Frontal cortex (tissue), 4 donors: ENCODE measurements around the gene CD81. TPM values are rescaled to one million over a fixed set of nuclear protein-coding genes. Genes with fewer than 3 reads are reported as not detected.
"Not testable (repeated sequence)": the region's sequence is repeated elsewhere in the genome, so short reads cannot be mapped to it uniquely, and the experiment has no call there.

Experiments
- DNase-seq, 2 donors: peaks; one replicate each; pipeline ENCODE4 v3.0.0; 2012; ENCODE audit warnings: low spot score in 2 of 2
- FAIRE-seq: peaks from 2 replicates; lab custom pipeline; 2012; peaks lifted over from hg19 to GRCh38; lab: Jason Lieb, UNC
- total RNA-seq: library from RNA; depleted of rRNA; stranded (reverse); fragments of >200 nt; gene quantifications from one replicate; pipeline ENCODE4 v1.2.3, GENCODE V29; 2014
- donor health status: control.
- donor health status: control.
- donor health status: control.

Gene CD81
- total RNA-seq, 1 donor from 2014 or later: 67.7 TPM

- FAIRE-seq (no peak), DNase-seq (no peak)
Observed at GRCh38 chr11:2355000-2355644, 22.0 kb upstream of the CD81 start.

- FAIRE-seq (no peak), DNase-seq (no peak)
Observed at GRCh38 chr11:2357246-2357645, 19.9 kb upstream of the CD81 start.

- FAIRE-seq, DNase-seq: not testable (repeated sequence)
Observed at GRCh38 chr11:2357651-2358050, 19.5 kb upstream of the CD81 start.

GRCh38 chr11:2358754-2359442 is 18.2 kb upstream of the CD81 start:
- FAIRE-seq (no peak), DNase-seq (no peak)

- FAIRE-seq: no peak
- DNase-seq: no peak
Observed at GRCh38 chr11:2359557-2359956, 17.6 kb upstream of the CD81 start.

- DNase-seq (no peak), FAIRE-seq (no peak)
Observed at GRCh38 chr11:2360081-2360642, 16.9 kb upstream of the CD81 start.

DNA sequence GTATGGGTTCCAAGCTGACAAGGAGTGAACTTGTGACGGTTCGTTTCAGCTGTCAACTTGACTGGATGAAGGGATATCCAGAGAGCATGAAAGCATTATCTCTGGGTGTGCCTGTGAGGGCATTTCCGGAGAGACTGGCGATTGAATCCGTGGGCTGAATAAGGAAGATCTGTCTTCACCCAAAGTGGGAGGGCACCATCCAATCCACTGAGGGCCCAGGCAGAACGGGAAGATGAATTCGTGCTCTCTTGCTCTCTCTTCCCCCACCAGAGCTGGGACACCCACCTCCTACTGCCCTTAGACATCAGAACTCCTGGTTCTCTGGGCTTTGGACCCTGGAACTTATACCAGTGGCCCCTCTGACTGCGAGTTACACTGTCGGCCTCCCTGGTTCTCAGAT is 15.5 kb upstream of the CD81 start:
- no peak for DNase-seq

DNA sequence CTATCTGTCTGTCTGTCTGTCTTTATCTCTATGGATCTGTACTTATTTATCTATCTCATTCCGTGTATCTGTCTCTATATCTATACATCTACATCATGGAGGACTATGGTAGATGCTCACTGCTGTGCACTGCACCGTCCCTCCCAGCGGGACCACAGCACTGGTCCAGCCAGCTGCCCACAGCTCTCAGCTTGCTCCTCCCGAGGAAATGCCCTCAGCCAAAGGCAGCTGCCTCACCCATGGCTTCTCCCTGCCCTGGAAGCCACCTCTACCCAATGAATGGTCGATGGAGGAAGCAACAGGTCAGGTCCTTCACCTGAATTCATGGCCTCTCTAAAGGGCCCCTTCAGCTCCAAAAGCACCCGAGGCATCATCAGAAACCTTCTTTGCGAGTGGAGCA is 14.7 kb upstream of the CD81 start:
- DNase-seq (no peak), FAIRE-seq (no peak)

More for the DNA sequence above, 15.5 kb upstream of the CD81 start:
- no peak for FAIRE-seq

GRCh38 chr11:2363130-2363529 is 14.0 kb upstream of the CD81 start:
- no peak for DNase-seq
- FAIRE-seq: no peak

GRCh38 chr11:2363577-2364370 is 13.3 kb upstream of the CD81 start:
- FAIRE-seq (no peak), DNase-seq (no peak)

DNA sequence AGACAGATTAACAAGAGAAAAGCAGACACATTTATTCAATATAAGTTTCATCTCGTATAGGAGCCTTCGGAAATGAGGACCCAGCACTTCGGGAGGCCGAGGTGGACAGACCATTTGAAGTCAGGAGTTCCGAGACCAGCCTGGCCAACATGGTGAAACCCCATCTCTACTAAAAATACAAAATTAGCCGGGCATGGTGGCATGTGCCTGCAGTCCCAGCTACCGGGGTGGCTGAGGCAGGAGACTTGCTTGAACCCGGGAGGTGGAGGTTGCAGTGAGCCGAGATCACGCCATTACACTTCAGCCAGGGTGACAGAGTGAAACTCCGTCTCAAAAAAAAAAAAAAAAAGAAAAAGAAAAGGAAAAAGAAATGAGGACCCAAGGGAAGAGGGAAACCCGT is 12.7 kb upstream of the CD81 start:
- FAIRE-seq, DNase-seq: not testable (repeated sequence)

DNA sequence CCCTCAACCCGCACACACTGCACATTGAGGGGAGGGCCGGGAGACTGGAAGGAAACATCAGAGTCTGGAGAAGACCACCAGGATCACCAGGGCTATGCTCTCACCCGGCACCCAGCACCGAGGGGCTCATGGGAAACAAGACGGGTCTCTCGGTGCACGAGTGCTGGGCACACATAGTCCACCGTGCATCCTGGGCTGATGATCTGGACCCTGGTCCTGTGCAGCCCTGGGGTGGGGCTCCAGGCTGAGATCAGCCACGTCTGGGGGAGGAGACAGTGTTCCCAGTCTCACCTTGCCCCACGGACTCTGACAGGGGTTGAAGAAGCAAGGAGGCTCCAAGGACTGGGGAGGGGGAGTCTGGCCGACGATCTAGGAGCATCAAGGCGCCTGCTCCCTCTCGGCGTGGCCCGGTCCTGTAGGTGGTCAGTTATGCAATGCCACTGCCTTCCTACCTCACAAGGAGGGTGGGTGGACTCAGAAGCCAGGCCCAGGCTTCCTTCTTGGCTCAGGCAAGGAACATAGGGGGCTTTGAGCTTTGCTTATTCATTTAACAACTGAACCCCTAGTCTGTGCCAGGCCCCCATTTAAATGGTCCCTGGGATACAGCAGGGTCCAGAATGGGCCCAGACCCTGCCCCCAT is 11.4 kb upstream of the CD81 start:
- FAIRE-seq: no peak
- no peak for DNase-seq

GRCh38 chr11:2366276-2366675 is 10.8 kb upstream of the CD81 start:
- DNase-seq (no peak), FAIRE-seq (no peak)

DNA sequence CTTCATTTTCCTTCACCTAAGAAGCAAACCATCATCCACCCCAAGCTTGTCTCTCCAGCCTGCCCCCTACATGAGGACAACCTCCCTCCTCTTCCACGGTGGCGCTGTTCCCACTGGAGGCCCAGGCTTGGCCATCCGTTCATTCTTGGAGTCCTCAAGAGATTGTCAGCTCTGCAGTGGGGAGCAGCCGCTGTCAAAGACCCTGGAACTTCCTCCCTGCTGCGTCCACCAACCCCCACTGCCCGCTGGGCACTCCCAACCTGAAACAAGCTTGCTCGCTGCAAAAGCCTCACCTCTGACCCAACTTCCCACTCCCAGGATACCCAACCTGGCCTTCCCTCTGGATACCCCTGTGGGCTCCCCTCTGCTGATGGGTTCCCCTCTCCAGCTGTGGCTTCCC is 10.4 kb upstream of the CD81 start:
- FAIRE-seq (no peak), DNase-seq (no peak)

GRCh38 chr11:2367266-2368160 is 9.6 kb upstream of the CD81 start:
- DNase-seq (no peak), FAIRE-seq (no peak)

- DNase-seq: no peak
- no peak for FAIRE-seq
Observed at GRCh38 chr11:2368178-2368850, 8.8 kb upstream of the CD81 start.

- DNase-seq (no peak), FAIRE-seq (no peak)
Observed at GRCh38 chr11:2368851-2369180, 8.3 kb upstream of the CD81 start.

DNA sequence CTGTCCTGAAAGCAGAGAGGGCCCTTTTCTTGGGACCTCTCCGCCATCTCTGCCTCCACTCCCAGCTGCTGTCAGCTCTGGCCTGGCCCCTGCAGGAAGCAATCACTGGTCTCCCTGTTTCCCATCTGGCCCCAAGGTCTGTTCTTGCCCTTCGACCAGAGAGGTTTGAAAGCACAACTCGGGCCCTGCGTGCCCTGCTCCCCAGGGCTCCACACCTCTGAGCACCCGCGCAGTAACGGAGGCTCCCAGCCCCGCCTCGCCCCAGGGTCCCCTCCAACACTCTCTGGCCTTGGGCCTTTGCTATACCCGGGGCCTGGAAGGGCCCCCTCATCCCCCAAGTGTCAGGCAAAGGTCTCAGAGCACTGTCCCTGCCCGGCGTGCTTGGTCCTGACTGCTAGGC is 7.8 kb upstream of the CD81 start:
- DNase-seq (no peak), FAIRE-seq (no peak)

DNA sequence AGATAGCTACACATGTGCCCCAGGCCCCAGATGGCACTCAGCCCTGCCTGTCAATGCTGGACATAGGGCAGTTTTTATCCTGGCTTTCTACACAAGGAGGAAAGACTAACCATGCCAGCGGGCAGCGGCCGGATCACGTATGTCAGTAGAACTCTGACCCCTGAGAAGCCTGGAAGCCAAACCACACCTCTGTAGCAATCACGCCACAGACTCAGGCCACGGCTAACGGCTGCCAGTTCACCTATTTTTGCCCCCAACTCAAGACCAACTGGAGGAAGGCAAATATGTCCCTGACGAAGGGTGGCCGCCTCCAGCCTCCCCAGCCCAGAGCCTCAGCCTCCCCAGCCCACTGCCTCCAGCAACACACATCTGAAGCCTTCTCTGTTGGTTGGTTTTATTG is 7.2 kb upstream of the CD81 start:
- no peak for FAIRE-seq
- DNase-seq: no peak
